ENCODE measurements around the gene CASZ1.

The CASZ1 gene, protein sequence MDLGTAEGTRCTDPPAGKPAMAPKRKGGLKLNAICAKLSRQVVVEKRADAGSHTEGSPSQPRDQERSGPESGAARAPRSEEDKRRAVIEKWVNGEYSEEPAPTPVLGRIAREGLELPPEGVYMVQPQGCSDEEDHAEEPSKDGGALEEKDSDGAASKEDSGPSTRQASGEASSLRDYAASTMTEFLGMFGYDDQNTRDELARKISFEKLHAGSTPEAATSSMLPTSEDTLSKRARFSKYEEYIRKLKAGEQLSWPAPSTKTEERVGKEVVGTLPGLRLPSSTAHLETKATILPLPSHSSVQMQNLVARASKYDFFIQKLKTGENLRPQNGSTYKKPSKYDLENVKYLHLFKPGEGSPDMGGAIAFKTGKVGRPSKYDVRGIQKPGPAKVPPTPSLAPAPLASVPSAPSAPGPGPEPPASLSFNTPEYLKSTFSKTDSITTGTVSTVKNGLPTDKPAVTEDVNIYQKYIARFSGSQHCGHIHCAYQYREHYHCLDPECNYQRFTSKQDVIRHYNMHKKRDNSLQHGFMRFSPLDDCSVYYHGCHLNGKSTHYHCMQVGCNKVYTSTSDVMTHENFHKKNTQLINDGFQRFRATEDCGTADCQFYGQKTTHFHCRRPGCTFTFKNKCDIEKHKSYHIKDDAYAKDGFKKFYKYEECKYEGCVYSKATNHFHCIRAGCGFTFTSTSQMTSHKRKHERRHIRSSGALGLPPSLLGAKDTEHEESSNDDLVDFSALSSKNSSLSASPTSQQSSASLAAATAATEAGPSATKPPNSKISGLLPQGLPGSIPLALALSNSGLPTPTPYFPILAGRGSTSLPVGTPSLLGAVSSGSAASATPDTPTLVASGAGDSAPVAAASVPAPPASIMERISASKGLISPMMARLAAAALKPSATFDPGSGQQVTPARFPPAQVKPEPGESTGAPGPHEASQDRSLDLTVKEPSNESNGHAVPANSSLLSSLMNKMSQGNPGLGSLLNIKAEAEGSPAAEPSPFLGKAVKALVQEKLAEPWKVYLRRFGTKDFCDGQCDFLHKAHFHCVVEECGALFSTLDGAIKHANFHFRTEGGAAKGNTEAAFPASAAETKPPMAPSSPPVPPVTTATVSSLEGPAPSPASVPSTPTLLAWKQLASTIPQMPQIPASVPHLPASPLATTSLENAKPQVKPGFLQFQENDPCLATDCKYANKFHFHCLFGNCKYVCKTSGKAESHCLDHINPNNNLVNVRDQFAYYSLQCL (N-terminal part only)

DNA sequence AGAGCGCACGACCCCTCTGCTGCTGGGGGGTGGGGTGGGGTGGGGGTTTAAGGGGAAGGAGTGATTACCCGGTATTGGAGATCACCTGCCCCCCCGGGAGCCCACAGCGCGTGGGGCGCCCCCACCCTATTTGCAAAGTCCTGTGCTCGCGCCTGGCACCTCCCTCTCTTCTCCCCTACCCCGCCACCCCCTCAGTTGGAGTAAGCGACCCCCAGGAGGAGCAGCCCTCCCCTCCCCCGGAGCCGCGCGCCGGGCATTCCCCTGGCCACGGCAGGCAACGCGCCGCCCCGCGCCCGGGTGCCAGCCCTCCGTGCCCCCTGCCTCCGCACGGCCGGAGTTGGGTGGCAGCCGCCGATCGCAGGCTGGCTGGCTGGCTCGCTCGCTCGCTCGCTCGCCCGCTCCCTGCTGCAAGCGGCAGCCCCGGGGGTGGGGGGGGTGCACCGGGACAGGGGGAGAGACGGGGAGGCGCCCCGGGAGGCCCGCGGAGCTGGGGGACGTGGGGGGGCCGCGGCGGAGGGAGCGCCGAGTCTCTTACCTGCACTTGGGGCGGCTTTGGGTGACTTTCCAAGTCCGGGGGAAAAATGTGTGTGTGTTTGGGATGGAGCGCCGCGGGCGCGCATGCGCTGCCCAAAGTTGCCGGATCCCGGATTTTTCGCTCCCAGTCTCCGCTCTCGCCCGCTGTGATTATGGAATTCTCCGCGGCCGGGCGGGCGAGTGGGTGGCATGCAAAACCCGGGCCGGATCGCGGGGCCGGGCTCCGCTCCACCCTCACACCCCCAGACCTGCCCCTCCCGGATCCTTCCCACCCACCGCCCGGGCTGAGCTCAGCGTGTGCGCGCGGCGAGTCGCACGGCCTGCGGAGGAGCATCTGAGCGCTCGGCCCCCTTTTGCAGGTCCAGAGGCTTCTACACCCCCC lies at the start of gene CASZ1:
TSS of gene CASZ1 (minus strand) at position 618 of the 916 bp plus-strand sequence. CDS start 102,757 bp downstream, outside the sequence.
- DNase-seq (ENCODE audit: low read depth): no peak

DNA sequence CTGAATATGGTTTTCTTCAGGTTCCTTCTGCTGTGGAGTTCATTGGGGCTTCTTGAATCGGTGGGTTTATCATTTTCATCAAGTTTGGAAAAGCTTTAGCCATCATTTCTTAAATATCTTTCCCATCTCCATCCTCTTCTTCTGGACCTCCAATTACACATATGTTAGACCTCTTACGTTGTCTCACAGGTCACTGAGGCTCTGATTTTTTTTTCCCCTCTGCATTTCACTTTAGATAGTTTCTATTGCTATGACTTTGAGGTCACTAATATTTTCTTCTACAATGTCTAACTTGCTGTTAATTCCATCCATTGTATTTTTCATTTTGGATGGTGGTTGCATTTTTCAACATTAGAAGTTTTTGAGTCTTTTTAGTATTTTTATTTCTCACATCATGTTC lies 47.3 kb upstream of the CASZ1 start:
- DNase-seq (ENCODE audit: low read depth): no peak

DNA sequence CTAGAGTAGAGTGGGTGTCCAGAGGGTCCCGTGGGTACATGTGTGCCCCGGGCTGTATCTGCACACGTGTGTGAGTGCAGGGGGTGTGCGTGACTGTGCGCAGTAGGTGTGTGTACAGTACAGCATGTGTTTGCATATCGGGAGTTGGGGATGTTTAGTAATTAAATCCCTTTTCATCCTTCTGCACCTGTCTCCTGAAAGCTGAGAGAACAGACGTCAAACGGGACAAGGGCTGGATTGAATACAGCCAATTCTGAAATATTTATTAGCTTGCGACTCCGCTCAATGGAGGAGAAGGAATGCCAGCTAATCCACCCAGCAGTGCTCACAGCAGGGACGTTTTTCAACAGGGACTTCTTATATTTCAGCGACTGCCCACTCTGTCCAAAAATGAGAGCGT lies 44.7 kb upstream of the CASZ1 start:
- DNase-seq (ENCODE audit: low read depth): no peak

DNA sequence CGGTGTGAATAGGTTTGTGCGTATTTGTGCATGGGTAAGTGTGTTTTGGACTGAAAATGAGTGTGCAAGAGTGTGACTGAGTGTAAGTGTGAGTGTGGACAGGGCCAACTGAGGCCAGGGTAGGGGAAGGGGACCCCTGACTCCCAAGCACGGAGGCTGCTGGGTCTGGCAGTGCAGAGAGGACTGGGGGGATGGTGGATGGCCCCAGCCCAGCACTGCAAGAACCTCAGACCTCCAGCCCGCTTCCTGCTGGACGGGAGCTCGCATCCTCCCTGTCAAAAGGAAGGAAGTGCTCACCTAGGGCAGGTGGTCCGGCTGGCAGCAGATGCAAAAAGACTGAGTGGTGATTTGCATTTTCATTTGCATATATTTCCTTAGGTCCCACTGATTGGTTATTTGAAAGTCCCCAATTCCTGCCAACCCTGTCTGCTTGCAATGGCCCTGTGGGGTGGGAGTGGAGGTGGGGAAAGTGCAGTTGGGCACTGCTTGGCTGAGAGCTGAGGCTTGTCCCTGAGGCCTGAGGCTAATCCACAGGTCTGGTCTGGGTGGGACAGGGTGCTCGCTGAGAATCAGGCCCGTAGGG lies 42.8 kb upstream of the CASZ1 start:
- DNase-seq (ENCODE audit: low read depth): no peak

DNA sequence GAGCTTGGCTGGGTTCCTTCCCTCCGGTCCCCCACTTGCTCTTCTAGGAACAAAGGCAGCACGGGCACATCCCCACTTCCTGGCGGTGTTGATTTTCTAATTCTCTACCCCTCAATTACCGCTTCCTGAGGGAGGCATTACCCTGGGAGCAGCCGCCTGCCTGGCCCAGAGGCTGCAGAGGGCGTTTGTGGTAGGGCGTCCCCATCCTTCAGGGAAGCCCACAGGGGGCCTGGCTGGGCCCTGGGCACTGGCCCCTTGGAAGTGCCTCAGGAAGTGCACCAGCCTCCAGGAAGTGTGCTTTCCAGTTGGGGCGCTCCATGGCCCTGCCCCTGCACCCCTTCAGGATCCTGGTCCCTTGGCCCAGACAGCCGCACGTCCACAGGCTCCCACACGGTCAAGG lies 42.1 kb upstream of the CASZ1 start:
- no peak for DNase-seq (ENCODE audit: low read depth)

DNA sequence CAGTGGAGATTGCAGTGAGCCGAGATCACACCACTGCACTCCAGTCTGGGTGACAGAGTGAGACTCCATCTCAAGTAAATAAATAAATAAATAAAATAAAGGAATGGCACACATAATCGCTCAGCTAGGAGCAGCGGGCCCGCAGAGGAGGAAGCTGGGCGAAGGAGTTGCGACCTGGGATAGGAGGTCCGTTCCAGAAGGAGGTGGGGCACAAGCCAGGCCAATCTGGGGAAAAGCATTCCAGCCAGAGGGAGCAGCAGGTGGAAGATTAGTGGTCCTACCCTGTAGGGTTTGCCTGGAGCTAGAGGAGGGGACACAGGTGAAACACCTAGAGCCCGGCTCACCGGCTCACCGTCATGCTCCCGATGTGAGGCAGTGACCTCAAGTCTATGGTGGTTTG lies 40.3 kb upstream of the CASZ1 start:
- DNase-seq (ENCODE audit: low read depth): no peak

DNA sequence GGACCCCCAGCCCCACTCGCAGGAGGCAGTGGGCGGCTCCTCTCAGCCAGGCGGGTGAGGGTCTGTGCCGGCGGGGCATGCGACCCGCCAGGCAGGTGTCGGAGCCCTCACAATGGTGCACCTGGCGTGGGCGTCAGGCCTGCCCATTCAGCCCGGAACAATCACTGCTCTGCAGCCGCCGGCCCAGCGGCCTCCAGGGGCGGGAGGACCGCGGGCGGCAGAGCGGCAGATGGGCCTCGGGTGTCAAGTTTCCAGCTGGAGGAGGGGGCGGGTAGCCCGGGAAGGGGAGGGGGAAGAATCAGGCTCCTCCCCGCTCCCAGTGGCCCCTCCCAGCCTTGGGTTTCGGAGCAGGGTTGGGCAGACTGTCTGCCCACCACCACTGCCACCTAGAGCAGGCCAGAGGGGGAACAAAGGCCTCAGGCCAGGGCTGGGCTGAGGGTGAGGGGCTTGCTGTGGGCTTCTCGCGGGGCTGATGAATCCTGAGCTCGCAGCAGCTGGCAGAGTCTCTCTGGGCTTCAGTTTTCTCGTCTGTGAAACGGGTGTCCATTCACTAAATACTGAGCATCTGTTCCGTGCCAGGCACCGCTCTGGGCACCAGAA lies 39.5 kb upstream of the CASZ1 start:
- no peak for DNase-seq (ENCODE audit: low read depth)

DNA sequence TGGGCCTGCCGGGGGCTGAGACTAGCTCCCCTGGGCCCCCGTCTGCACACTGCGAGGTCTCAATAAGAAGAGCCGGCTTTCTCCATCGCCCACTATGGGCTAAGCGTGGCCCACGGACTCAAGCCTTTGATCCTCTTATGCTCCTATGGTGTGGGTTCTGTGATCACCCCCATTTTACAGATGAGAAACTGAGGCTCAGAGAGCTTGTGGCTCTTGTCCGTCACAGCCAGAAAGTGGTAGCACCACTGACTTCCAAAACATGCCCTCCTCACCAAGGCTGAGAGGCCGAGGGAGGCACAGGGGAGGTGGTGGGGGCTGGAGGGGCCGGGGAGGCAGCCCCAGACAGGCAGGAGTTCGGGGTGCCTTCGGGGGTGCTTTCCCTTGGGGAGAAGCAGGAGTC lies 39.0 kb upstream of the CASZ1 start:
- no peak for DNase-seq (ENCODE audit: low read depth)

DNA sequence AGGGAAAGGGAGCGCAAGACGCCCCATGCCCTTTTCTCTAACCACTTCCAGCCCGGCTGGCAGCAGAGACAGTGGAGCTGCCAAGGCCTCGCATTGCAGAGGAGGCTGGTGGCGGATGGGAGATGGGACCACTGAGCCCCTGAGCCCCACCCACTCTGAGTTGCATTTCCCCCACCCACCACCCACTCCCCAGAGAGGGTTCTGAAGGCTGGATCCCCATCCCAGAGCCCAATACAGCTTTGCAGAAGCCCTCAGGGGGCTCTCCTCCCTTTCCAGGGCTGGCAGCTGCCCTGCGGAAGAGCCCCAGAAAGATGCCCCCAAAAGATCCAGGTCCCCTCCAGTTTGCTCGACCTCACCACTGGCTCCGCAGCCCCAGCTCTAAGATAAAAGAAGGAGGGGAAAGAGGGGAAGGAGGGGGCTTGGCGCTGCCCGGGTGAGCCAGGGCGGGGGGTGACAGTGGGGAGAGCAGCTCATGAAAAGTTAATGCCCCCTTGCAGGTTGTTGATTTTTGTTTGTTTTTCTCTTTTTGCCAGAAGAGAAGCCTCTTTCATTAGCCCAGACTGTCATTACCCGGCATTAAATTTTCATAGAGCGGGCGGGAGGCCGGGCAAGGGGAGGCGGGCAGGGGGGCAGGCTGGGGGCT lies 38.4 kb upstream of the CASZ1 start:
- no peak for DNase-seq (ENCODE audit: low read depth)

DNA sequence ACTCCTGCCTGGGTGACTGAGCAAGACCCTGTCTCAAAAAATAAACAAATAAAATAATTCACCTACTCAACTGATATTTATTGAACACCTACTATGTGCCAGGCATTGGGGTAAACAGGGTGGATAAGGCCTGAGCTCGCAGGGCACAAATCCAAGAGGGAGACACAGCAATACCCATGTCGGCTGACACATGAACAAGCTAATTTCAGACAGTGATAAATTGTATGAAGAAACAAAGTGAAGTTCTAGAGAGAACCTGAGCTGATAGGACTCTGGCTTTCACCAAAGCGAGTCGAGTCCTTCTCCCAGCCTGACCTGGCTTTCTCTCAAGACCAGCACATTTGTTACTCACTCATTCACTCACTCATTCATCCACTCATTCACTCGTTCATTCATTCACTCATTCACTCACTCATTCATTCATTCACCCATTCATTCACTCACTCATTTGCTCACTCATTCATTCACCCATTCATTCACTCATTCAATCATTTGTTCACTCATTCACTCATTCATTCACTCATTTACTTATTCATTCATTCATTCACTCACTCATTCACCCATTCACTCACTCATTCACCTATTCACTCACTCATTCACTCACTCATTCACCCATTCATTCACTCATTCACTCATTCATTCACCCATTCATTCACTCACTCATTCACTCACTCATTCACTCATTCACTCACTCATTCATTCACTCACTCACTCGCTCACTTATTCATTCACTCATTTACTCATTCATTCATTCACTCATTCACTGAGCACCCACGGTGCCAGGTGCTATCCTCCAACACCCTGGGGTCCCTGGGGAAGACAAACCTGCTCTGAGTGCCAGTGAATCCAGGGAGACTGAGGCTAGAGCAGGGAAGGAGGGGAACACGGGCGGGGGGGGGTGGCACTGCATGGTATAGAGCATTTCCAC lies 37.4 kb upstream of the CASZ1 start:
- DNase-seq (ENCODE audit: low read depth): no peak

DNA sequence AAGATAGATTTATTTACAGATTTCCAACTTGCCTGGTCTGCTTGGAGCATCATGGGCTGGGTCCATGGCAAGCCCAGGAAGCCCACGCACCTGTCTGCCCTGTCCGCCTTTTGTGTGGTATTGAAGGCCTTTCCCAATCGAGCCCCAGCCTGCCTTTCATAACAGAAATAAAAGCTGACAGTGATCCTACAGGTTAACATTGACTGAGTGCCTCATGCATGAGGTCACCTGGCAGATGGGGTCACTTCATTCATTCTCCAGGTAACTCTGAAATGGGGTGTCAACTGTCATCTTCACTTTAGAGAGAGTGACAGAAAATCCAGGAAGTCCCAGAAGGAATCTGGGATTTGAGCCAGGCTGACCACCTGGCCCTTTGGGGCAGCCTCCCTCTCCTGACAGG lies 36.3 kb upstream of the CASZ1 start:
- no peak for DNase-seq (ENCODE audit: low read depth)

DNA sequence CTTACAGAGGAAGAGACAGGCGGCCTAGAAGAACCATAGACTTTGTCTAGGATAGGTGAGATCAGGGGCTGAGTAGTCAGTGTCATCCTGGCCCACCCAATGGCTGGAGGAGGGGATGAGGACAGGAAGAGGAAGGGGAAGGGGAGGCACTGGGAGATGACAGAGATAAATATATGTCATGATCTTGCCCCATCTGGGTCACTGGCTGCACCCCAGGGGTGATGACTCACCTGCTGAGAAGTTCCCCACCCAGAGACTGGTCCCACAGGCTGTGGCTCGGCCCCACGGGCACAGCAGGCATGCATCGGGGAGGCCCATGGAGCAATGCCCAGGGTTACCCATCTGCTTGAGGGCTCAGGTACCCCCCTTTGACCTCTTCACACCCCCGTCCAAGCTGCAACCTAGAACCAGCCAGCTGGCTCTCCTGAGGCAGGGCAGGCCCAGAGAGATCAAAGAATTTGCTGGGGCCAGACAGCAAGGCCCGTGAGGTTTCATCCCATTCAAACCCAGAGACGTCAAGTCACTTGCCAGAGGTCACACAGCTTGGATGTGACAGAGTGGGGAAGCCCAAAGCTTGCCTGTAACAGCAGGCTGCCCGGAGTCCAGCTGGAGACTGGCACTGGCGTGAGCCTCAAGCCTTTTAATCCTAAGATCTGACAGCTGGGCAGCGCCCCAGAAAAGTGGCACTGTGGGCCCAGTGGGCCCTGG lies 34.7 kb upstream of the CASZ1 start:
- DNase-seq (ENCODE audit: low read depth): no peak

DNA sequence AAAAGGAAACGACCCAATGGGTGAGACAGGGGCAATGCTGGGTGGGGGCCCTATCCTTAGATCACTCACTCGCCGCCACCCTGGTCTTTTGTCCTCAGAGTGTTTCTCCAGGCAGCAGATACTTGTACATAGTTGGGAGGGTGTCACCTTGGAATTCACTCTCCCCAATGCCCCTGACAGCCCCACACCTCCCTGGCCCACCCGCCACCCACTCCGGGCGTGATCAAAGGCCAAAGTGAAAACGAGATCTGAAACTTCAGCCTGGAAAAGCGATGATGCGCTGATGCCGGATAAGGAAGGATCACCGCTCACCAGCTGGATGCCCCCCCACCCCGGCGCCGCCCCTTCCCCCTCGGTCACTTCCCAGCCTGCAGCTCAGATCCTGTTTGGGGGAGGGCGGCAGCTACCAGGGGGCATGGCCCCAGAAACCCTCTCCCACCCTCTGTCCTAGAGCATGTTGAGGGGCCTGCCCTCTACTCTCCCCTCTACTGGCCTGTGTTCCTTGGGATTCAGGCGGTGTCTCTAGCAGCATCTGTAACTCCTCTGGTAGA lies 33.6 kb upstream of the CASZ1 start:
- DNase-seq (ENCODE audit: low read depth): no peak

DNA sequence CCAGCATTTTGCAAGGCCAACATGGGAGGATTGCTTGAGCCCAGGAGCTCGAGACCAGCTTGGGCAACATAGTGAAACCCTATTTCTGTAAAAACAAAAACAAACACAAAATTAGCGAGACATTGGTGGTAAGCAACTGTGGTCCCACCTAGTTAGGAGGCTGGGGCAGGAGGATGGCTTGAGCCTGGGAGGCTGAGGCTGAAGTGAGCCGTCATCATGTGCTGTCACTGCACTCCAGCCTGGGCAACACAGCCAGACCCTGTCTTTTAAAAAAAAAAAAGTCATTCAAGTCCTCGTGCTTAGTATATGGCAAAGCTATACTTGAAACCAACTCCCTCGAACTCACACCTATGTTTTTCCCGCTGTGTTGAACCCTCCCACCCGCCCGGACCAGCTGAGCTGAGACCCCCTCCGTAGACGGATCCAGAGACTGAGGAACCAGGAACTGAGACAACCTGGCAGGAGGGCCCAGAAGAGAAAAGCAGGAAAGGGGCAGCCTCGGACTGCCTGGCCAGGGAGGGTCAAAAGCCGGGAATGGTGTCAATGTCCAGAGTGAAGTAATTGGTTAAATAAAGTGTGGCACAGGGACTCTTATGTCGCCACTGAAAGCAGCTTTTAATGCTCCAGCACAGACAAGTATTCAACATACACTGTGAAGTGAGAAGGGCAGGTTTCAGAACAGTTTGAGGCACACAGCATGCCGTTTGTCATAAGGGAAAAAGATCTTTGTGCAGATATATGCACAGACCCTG lies 32.8 kb upstream of the CASZ1 start:
- no peak for DNase-seq (ENCODE audit: low read depth)

DNA sequence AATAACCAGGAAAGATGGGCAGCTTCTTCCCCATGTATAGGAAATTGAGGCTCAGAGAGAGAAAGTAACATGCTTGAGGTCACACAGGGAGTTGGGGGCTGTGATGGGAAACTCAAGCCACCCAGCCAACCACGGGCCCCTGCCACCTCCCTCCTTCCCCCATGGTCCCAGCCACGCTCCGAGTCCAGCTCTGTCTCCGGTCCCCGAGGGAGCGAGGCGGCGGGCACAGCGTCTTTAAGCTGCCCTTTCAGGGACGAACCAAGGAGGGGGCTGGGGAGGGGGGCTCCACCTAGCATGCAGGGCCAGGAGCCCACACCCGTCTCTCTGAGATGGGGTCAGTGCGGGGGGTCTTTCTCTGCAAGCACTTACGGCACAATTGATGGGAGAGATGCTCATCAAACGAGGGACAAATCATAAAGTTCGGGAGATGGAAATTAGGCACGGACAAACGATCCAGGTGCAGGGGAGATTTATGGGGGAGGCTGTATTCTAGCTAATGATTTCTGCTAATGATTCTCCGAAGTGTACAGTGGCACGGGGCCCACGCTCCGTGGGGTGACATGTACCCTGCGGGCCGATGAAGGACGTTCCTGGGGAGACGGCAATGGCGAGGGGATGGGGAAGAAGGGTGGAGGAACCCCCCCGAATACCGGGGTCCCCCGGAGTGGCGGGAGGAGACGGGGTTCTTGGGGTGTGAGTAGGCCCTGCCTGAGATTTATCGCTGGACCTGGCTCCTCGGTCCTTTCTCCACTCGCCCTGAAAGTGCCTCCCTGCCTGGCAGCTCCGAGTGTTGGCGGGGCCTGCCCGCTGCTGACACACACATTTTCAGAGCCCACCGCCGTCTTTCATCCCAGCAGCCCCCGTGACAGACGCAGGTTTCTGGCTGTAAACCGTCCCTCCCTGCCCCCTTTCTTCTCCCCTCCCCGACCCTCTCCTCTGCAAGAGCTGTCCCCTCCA lies 31.2 kb upstream of the CASZ1 start:
- DNase-seq (ENCODE audit: low read depth): no peak

DNA sequence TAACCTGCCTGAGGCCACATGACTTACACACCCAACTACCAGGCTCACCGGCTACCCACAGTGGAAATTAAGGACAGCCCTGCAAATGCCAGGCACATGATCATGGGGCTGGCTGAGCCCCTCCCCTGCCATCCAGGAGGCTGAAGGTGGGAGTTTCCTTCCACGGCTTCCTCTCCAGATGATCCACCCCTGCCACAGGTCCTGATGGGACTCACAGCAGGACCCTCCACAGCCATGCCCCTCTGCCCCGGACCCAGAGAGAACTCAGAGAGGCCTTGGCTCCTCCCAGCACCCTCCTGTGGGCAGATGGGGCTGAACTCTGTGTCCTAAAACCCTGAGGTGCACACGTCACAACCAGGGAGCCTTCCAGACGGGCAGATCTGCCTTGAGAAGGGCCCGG lies 29.1 kb upstream of the CASZ1 start:
- no peak for DNase-seq (ENCODE audit: low read depth)

Measured in CMK (cell line).